Coronary artery (tissue), 2 donors: ENCODE data around the gene BTG4.

Experiments
- DNase-seq: peaks from one replicate; pipeline ENCODE4 v3.0.0-alpha.2; 2017; ENCODE audit warnings: low spot score
- H3K27ac ChIP-seq, 2 donors: fragments of 200-600 bp; sonication (generic); one replicate each; pipeline ENCODE4 v1.5.1; 2016 to 2019
- H3K4me3 ChIP-seq: fragments of 200-600 bp; sonication (generic); 2 replicates; pipeline ENCODE4 v1.5.1; 2016; ENCODE audit warnings: mild to moderate bottlenecking, moderate library complexity
- CTCF ChIP-seq: fragments of 200-600 bp; sonication (generic); IDR thresholded peaks from one replicate; pipeline ENCODE4 v1.5.1; 2019; ENCODE audit warnings: antibody characterized with exemption

Gene BTG4

GRCh38 chr11:111555255-111555654 lies 43.1 kb upstream of the BTG4 start:
- no peak for TF ChIP-seq CTCF
- DNase-seq, result no peak
- H3K4me3 ChIP-seq, result no peak overlapping the region
- no peak overlapping the region for H3K27ac ChIP-seq

GRCh38 chr11:111554532-111554931 lies 42.3 kb upstream of the BTG4 start:
- DNase-seq, result no peak
- TF ChIP-seq CTCF, result no peak
- H3K27ac ChIP-seq, result no peak overlapping the region
- no peak overlapping the region for H3K4me3 ChIP-seq

- no peak for TF ChIP-seq CTCF
- no peak for DNase-seq
- Histone ChIP-seq H3K27ac (no peak overlapping the region), H3K4me3 (no peak overlapping the region)
These were observed 38.1 kb upstream of the BTG4 start for GRCh38 chr11:111550258-111550657.

GRCh38 chr11:111549869-111550203 lies 37.6 kb upstream of the BTG4 start:
- Histone ChIP-seq H3K27ac (no peak overlapping the region), H3K4me3 (no peak overlapping the region)
- no peak for DNase-seq
- no peak for TF ChIP-seq CTCF

GRCh38 chr11:111549196-111549868 lies 37.1 kb upstream of the BTG4 start:
- DNase-seq, result no peak
- Histone ChIP-seq H3K27ac (no peak overlapping the region), H3K4me3 (no peak overlapping the region)
- TF ChIP-seq CTCF, result no peak

- DNase-seq, result no peak
- TF ChIP-seq CTCF, result no peak
- no peak overlapping the region for H3K27ac ChIP-seq
- H3K4me3 ChIP-seq, result no peak overlapping the region
These were observed 36.3 kb upstream of the BTG4 start for GRCh38 chr11:111548525-111548924.

GRCh38 chr11:111542606-111543275 lies 30.6 kb upstream of the BTG4 start:
- no peak for DNase-seq
- no peak overlapping the region for H3K27ac ChIP-seq
- TF ChIP-seq CTCF, result no peak
- no peak overlapping the region for H3K4me3 ChIP-seq
